ENCODE results near the gene RNF220.

Gene RNF220

DNA sequence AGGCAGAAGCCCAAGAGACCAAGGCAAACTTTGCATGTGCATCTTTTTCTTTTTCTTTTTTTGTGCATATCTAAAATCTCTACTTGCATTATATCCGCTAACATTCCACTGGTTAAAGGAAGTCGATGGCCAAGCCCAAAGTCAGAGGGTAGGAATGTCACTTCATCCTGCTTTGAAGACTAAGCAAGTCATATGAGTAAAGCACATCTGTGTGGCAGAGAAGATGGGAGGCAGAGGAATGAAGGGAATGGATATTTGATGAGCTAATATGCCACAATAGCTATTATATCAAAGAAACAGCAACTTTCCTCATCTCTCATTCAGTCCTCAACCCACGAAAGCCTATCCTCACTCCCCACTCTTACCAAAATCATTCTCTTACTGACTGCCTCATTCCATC is 59.3 kb downstream of the RNF220 start:
- TF ChIP-seq ZFX (IDR thresholded peaks at IDR 0.05): no peak
- TF ChIP-seq, protein P1, sequence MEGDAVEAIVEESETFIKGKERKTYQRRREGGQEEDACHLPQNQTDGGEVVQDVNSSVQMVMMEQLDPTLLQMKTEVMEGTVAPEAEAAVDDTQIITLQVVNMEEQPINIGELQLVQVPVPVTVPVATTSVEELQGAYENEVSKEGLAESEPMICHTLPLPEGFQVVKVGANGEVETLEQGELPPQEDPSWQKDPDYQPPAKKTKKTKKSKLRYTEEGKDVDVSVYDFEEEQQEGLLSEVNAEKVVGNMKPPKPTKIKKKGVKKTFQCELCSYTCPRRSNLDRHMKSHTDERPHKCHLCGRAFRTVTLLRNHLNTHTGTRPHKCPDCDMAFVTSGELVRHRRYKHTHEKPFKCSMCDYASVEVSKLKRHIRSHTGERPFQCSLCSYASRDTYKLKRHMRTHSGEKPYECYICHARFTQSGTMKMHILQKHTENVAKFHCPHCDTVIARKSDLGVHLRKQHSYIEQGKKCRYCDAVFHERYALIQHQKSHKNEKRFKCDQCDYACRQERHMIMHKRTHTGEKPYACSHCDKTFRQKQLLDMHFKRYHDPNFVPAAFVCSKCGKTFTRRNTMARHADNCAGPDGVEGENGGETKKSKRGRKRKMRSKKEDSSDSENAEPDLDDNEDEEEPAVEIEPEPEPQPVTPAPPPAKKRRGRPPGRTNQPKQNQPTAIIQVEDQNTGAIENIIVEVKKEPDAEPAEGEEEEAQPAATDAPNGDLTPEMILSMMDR (conservative IDR thresholded peaks at IDR 0.05): no peak
- no peak overlapping the region for H3K27ac ChIP-seq

DNA sequence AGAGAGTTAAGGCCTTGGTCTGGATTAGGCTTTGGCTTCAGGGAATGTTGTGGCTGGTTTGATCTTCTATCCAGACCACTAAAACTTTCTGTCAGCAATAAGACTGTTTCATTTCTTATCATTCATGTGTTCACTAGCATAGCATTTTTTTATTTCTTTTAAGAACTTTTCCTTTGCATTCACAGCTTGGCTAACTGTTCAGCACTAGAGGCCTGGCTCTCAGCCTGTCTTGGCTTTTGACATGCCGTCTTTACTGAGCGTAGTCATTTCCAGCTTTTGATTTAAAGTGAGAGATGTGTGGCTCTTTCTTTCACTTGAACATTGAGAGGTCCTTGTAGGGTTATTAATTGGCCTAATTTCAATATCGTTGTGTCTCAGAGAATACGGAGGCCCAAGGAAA is 62.5 kb downstream of the RNF220 start:
- TF ChIP-seq ZFX (IDR thresholded peaks at IDR 0.05): no peak
- TF ChIP-seq, protein P1 (conservative IDR thresholded peaks at IDR 0.05): no peak
- no peak overlapping the region for H3K27ac ChIP-seq

DNA sequence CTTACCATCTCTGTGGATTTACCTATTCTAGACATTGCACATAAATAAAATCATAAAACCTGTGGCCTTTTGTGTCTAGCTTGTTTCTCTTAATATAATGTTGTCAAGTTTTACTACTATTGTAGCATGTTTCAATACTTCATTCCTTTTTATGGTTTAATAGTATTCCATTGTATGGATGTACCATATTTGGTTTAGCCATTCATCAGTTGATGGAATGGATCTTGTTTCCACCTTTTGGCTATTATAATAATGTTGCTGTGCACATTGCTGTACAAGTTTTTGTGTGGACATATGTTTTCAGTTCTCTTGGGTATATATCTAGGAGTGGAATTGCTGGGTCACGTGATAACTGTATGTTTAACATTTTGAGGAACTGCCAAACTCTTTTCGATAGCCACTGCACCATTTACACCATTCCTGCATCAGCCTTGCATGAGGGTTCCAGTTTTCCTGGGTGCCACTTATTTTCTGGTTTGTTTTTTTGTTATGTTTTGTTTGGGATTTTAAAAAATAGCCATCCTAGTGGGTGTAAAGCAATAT is 66.9 kb downstream of the RNF220 start:
- TF ChIP-seq, protein P1 (conservative IDR thresholded peaks at IDR 0.05): no peak
- no peak for TF ChIP-seq ZFX (IDR thresholded peaks at IDR 0.05)
- H3K27ac ChIP-seq: no peak overlapping the region

DNA sequence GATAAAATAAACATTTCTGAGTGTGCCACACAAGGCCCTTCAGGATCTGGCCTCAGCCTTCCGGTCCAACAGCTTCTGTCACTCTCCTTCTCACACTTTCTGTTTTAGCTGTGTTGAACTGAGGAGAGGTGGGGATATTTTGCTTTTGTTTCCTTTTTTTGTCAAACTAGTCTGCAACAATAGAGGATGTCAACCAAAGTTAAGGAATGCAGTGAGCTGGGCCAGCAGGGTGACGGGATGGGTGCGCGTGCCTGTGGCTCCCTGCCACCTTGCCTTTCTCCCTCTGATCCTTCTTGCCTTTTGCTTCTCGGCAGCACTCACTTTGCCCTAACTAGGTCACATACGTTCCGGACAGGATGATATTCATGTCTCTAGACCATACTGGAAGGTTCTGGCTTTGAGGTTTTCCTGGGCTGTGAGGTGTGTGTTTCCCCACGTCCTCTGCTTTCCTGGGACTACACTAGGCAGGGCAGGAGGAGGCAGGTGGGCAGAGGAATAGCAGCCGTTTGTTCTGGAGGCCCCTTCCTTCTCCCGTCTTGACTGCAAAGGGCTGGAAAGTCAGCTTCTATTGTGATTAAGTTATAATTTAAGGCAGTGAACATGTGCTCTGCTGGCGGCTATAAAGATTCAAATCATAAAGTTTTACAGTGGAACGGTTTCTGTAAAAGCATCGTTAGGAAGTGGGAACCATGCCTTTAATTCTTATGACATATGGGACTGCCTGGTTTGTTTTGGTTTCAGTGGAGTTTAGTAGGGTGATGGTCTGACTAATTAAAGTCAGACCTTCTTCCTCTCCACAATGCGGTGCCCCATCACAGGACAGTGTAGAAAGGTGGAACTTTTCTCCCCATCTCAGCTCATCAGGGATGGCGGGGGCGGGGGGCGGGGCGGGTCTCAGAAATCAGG is 67.8 kb downstream of the RNF220 start:
- no peak overlapping the region for H3K27ac ChIP-seq
- no peak for TF ChIP-seq ZFX (IDR thresholded peaks at IDR 0.05)
- TF ChIP-seq, protein P1 (conservative IDR thresholded peaks at IDR 0.05): no peak

DNA sequence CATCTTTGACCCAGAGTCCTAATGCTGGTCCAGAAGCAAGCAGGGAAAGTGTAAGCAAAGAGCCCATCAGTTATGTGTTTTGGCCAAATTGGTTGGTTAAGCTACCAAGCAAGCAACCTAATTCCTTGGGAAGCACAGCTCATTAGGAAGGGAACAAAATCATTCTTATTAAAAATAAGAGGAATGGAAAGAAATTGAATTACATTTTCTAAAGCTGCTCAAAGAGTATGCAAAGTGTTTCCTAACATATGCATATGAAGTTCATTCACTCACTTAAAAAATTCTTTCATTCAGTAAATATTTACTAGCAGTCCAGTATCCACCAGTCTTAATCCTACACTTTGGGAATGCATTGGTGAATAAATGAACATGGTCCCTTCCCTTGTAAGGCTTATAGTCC is 71.8 kb downstream of the RNF220 start:
- no peak for TF ChIP-seq ZFX (IDR thresholded peaks at IDR 0.05)
- TF ChIP-seq, protein P1 (conservative IDR thresholded peaks at IDR 0.05): no peak
- no peak overlapping the region for H3K27ac ChIP-seq

DNA sequence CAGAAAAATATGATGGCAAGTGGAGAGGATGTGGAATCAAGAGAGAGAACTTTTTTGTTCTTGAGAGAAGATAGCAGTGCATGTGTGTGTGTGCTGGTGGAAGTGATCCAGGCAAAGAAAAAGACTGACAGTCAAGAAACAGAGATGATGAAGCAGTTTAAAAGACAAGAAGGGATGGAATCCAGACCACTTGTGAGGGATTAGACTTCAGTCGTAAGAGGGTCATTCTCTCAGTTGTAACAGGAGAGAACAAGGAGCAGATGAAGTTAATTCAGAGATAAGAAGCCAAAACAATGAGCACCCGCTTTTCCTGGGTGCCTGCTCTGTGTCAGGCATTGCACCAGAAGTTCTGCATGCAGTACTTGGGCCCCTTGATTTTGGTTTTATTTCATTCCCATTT is 76.6 kb downstream of the RNF220 start:
- TF ChIP-seq, protein P1 (conservative IDR thresholded peaks at IDR 0.05): no peak
- TF ChIP-seq ZFX (IDR thresholded peaks at IDR 0.05): no peak
- no peak overlapping the region for H3K27ac ChIP-seq

DNA sequence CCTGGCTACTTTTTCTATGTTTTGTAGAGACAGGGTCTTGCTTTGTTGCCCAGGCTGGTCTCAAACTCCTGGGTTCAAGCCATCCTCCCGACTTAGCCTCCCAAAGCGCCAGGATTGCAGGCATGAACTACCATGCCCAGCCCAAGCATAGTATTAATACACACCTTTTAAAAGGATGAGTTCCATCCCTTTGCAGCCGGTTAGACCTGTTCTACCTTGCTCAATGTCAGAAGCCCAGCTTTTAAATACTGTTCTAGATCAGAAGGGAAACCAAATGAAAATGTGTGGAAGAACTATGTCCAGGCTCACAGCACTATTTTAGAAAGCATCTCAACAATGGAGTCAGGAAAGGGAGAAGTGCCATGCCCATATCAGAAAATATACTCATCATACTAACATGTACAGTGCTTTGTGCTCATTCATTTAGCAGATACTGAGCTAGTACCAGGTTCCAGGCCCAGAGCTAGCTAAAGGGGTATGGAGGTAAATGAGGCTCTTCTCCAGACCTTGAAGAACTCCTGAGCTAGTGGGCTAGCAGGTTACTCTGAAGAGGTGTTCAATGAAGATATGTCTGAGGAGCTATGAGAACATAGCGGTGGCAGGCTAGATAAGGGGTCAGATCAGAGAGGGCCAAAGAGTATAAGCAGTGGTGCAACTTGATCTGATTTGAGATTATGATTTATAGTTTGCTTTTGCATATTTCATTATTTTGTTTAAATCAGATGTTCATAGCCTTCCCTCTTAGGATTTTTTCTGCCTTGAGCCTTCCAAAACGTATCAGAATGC is 78.2 kb downstream of the RNF220 start:
- TF ChIP-seq, protein P1 (conservative IDR thresholded peaks at IDR 0.05): no peak
- no peak for TF ChIP-seq ZFX (IDR thresholded peaks at IDR 0.05)

More for the DNA sequence above, 78.2 kb downstream of the RNF220 start:
- H3K27ac ChIP-seq: no peak overlapping the region

Measured in C4-2B (cell line).